Measurements from ENCODE around the gene HNRNPDL. TPM values are rescaled to one million over a fixed set of nuclear protein-coding genes. Genes with fewer than 3 reads are reported as not detected.
A peak's percentile ranks its signal among the peaks of the same experiment; 100 is the strongest.

HNRNPDL gene
- total and polyA plus RNA-seq, 2 of the 13 experiments (the other 11 are each of a cell fraction or from before 2014, with no cell fraction given) = 167 to 414 TPM

- TF ChIP-seq ARID5B (CRISPR knock-in tag; IDR thresholded peaks at IDR 0.05) (peak; percentile 84), CAMTA2 (CRISPR knock-in tag; IDR thresholded peaks at IDR 0.05; ENCODE audit: borderline replicate concordance) (peak; percentile 62; the same call in 1 of the 2 replicates), ZNF333 (CRISPR knock-in tag; IDR thresholded peaks at IDR 0.05; ENCODE audit: borderline replicate concordance) (peak; percentile 60; the same call in 1 of the 2 replicates), ATF4 (CRISPR knock-in tag; IDR thresholded peaks at IDR 0.05) (peak in 1 of 2 experiments; percentile 69; a peak in 2 of 4 replicates), NFAT5 (CRISPR knock-in tag; IDR thresholded peaks at IDR 0.05) (no peak), GMEB2 (CRISPR knock-in tag; IDR thresholded peaks at IDR 0.05; ENCODE audit: low read depth) (peak; percentile 48; the same call in 1 of the 2 replicates), ZNF232 (CRISPR knock-in tag; IDR thresholded peaks at IDR 0.05; ENCODE audit: borderline replicate concordance) (peak; percentile 32; the same call in 1 of the 2 replicates), MEF2D (CRISPR knock-in tag; IDR thresholded peaks at IDR 0.05) (peak; percentile 90; the same call in 1 of the 2 replicates), ZNF607 (CRISPR knock-in tag; IDR thresholded peaks at IDR 0.05; ENCODE audit: borderline replicate concordance) (peak; percentile 84), ZNF883 (CRISPR knock-in tag; IDR thresholded peaks at IDR 0.05; ENCODE audit: not compliant biosample characterization) (peak; percentile 64), TMF1 (CRISPR knock-in tag; IDR thresholded peaks at IDR 0.05; ENCODE audit: low read depth) (peak; percentile 91; the same call in 1 of the 2 replicates), ZNF24 (IDR thresholded peaks at IDR 0.05) (no peak), ZNF512 (CRISPR knock-in tag; IDR thresholded peaks at IDR 0.05) (no peak)
Measured at GRCh38 chr4:82373816-82374625, 56.2 kb downstream of the HNRNPDL start, which contains the start of gene HNRNPD (continued).
